Activated T-cell treated with anti-CD3 and anti-CD28 coated beads for 4 hours (primary cell): Measurements from ENCODE around the gene AGRP.
"Not testable (repeated sequence)": the region's sequence is repeated elsewhere in the genome, so short reads cannot be mapped to it uniquely, and the experiment has no call there.

Experiments used
- DNase-seq: peaks from one replicate; pipeline ENCODE4 v3.0.0-alpha.2; 2020

AGRP gene

GRCh38 chr16:67504031-67505021 is 21.0 kb upstream of the AGRP start:
- DNase-seq, result no peak

- DNase-seq, result no peak
Measured at GRCh38 chr16:67499106-67499505, 15.8 kb upstream of the AGRP start.

- no peak for DNase-seq
Measured at GRCh38 chr16:67490335-67491096, 7.2 kb upstream of the AGRP start.

- no peak for DNase-seq
Measured at GRCh38 chr16:67489401-67490083, 6.2 kb upstream of the AGRP start.

GRCh38 chr16:67487561-67487960 is 4.2 kb upstream of the AGRP start:
- DNase-seq, result not testable (repeated sequence)

- DNase-seq, result no peak
Measured at GRCh38 chr16:67486805-67487204, 3.5 kb upstream of the AGRP start.

- no peak for DNase-seq
Measured at GRCh38 chr16:67483731-67484525, 581 bp upstream of the AGRP start.

- DNase-seq, result no peak
Measured at GRCh38 chr16:67482233-67482924, 968 bp downstream of the AGRP start.

GRCh38 chr16:67481561-67482232 is 1.6 kb downstream of the AGRP start:
- no peak for DNase-seq

GRCh38 chr16:67480833-67481560 is 2.4 kb downstream of the AGRP start, which contains the start of gene ATP6V0D1:
Gene ATP6V0D1, minus strand, starts transcription at chr16:67481157. Its CDS starts 71 bp downstream, at chr16:67481086.
- DNase-seq, result peak; percentile 97

GRCh38 chr16:67477960-67478554 is 5.3 kb downstream of the AGRP start:
- no peak for DNase-seq

GRCh38 chr16:67474551-67475455 is 8.5 kb downstream of the AGRP start:
- DNase-seq, result no peak

GRCh38 chr16:67471758-67472384 is 11.5 kb downstream of the AGRP start:
- no peak for DNase-seq

GRCh38 chr16:67470359-67470758 is 13.0 kb downstream of the AGRP start:
- DNase-seq, result no peak

GRCh38 chr16:67468731-67469130 is 14.6 kb downstream of the AGRP start:
- no peak for DNase-seq

- DNase-seq, result no peak
Measured at GRCh38 chr16:67466581-67466980, 16.8 kb downstream of the AGRP start.

- DNase-seq, result no peak
Measured at GRCh38 chr16:67464565-67464964, 18.8 kb downstream of the AGRP start.

- DNase-seq, result no peak
Measured at GRCh38 chr16:67463691-67464090, 19.7 kb downstream of the AGRP start.
